GM19035 (cell line): ENCODE results near the gene LLCFC1.

ENCODE experiments used
- ATAC-seq: cut with Tn5 transposase; IDR thresholded peaks from one replicate; pipeline ENCODE4 v1.9.1; 2021; ENCODE audit not compliant: unreplicated experiment

Gene LLCFC1

GRCh38 chr7:142939226-142939910 lies at the start of gene LLCFC1:
TSS of gene LLCFC1 (plus strand) at chr7:142939484. CDS start at chr7:142939622, 138 bp downstream.
- no peak for ATAC-seq

GRCh38 chr7:142889816-142890215 lies 49.5 kb upstream of the LLCFC1 start:
- ATAC-seq, result no peak

- no peak for ATAC-seq
These were observed 48.3 kb upstream of the LLCFC1 start for GRCh38 chr7:142890874-142891485.

GRCh38 chr7:142891490-142892082 lies 47.7 kb upstream of the LLCFC1 start:
- no peak for ATAC-seq

- ATAC-seq, result no peak
These were observed 46.3 kb upstream of the LLCFC1 start for GRCh38 chr7:142892951-142893350.

GRCh38 chr7:142894112-142894984 lies 44.9 kb upstream of the LLCFC1 start:
- ATAC-seq, result no peak

- no peak for ATAC-seq
These were observed 44.2 kb upstream of the LLCFC1 start for GRCh38 chr7:142894985-142895593.

- ATAC-seq, result no peak
These were observed 43.1 kb upstream of the LLCFC1 start for GRCh38 chr7:142896151-142896550.

- ATAC-seq, result no peak
These were observed 42.4 kb upstream of the LLCFC1 start for GRCh38 chr7:142896741-142897379.

GRCh38 chr7:142897691-142898090 lies 41.6 kb upstream of the LLCFC1 start:
- no peak for ATAC-seq

- no peak for ATAC-seq
These were observed 40.7 kb upstream of the LLCFC1 start for GRCh38 chr7:142898377-142899170.

GRCh38 chr7:142899661-142900060 lies 39.6 kb upstream of the LLCFC1 start:
- ATAC-seq, result no peak

GRCh38 chr7:142901426-142902259 lies 37.6 kb upstream of the LLCFC1 start:
- ATAC-seq, result no peak

- no peak for ATAC-seq
These were observed 35.2 kb upstream of the LLCFC1 start for GRCh38 chr7:142904128-142904527.

- ATAC-seq, result no peak
These were observed 33.5 kb upstream of the LLCFC1 start for GRCh38 chr7:142905759-142906158.

GRCh38 chr7:142906643-142907042 lies 32.6 kb upstream of the LLCFC1 start:
- ATAC-seq, result no peak

GRCh38 chr7:142908290-142908689 lies 31.0 kb upstream of the LLCFC1 start:
- ATAC-seq, result no peak

GRCh38 chr7:142908921-142909890 lies 30.1 kb upstream of the LLCFC1 start:
- ATAC-seq, result no peak
